H54 (cell line): ENCODE data around the gene CCBE1.
"Not testable (repeated sequence)": the region's sequence is repeated elsewhere in the genome, so short reads cannot be mapped to it uniquely, and the experiment has no call there.

Experiments
- DNase-seq: peaks from one replicate; pipeline ENCODE4 v3.0.0; 2011; ENCODE audit warnings: low spot score, mixed read lengths; ENCODE audit not compliant: insufficient read length
- FAIRE-seq: peaks from 3 replicates; lab custom pipeline; 2011; peaks lifted over from hg19 to GRCh38; lab: Jason Lieb, UNC
- POLR2A ChIP-seq: IDR thresholded peaks from 2 replicates; pipeline ENCODE4 v1.6.1; 2011; ENCODE audit warnings: low read depth, mild to moderate bottlenecking, low read length

The CCBE1 gene

GRCh38 chr18:59660786-59661743 lies 36.2 kb downstream of the CCBE1 start:
- DNase-seq (no peak), FAIRE-seq (no peak)
- TF ChIP-seq POLR2A, result no peak

GRCh38 chr18:59660366-59660765 lies 36.9 kb downstream of the CCBE1 start:
- no peak for TF ChIP-seq POLR2A
- DNase-seq, result no peak
- no peak for FAIRE-seq

- peak; percentile 19 for DNase-seq
- TF ChIP-seq POLR2A, result no peak
- no peak for FAIRE-seq
These were observed 37.6 kb downstream of the CCBE1 start for GRCh38 chr18:59659508-59660170.

- no peak for FAIRE-seq
- no peak for DNase-seq
- TF ChIP-seq POLR2A, result no peak
These were observed 38.3 kb downstream of the CCBE1 start for GRCh38 chr18:59658941-59659340.

- FAIRE-seq (no peak), DNase-seq (no peak)
- TF ChIP-seq POLR2A, result no peak
These were observed 40.2 kb downstream of the CCBE1 start for GRCh38 chr18:59657012-59657411.

- no peak for TF ChIP-seq POLR2A
- DNase-seq (no peak), FAIRE-seq (no peak)
These were observed 40.8 kb downstream of the CCBE1 start for GRCh38 chr18:59656373-59656887.

- no peak for DNase-seq
- no peak for FAIRE-seq
- no peak for TF ChIP-seq POLR2A
These were observed 41.5 kb downstream of the CCBE1 start for GRCh38 chr18:59655676-59656075.

GRCh38 chr18:59651071-59651470 lies 46.2 kb downstream of the CCBE1 start:
- no peak for TF ChIP-seq POLR2A
- DNase-seq (no peak), FAIRE-seq (no peak)

GRCh38 chr18:59650266-59650820 lies 46.9 kb downstream of the CCBE1 start:
- no peak for DNase-seq
- FAIRE-seq, result no peak
- TF ChIP-seq POLR2A, result no peak

GRCh38 chr18:59649591-59649990 lies 47.6 kb downstream of the CCBE1 start:
- TF ChIP-seq POLR2A, result no peak
- FAIRE-seq (no peak), DNase-seq (no peak)

GRCh38 chr18:59648469-59648868 lies 48.8 kb downstream of the CCBE1 start:
- not testable (repeated sequence) for DNase-seq, FAIRE-seq

GRCh38 chr18:59646963-59647307 lies 50.3 kb downstream of the CCBE1 start:
- FAIRE-seq (no peak), DNase-seq (no peak)
- TF ChIP-seq POLR2A, result no peak

GRCh38 chr18:59646228-59646962 lies 50.8 kb downstream of the CCBE1 start:
- FAIRE-seq (no peak), DNase-seq (no peak)
- TF ChIP-seq POLR2A, result no peak

- TF ChIP-seq POLR2A, result no peak
- DNase-seq (no peak), FAIRE-seq (no peak)
These were observed 53.5 kb downstream of the CCBE1 start for GRCh38 chr18:59643740-59644139.
